Endothelial cell of umbilical vein (primary cell): ENCODE data around the gene EPS15. TPM values are rescaled to one million over a fixed set of nuclear protein-coding genes. Genes with fewer than 3 reads are reported as not detected.

Experiments
- BruUV-seq: library from RNA; stranded (reverse); fragments of 400-500 nt; replicated peaks from 2 replicates; lab custom pipeline; 2021; lab: Mats Ljungman, UMichigan
- CTCF ChIA-PET: fragments of 300-600, 350-600 bp; sonication (Branson Sonifier 250); formaldehyde crosslinking; loops from one replicate; lab custom pipeline; 2021; ENCODE audit warnings: antibody characterized with exemption, inconsistent platforms; lab: Charles Lee
- POLR2A ChIA-PET: fragments of 300-600, 350-600 bp; sonication (Branson Sonifier 250); formaldehyde crosslinking; loops from one replicate; lab custom pipeline; 2021; ENCODE audit warnings: antibody characterized with exemption, inconsistent platforms; lab: Charles Lee
- DNase-seq: peaks from one replicate; pipeline ENCODE4 v3.0.0-alpha.2; 2011; ENCODE audit warnings: low read depth, low spot score
- FAIRE-seq: peaks from 2 replicates; lab custom pipeline; 2011; peaks lifted over from hg19 to GRCh38; lab: Jason Lieb, UNC
- H2AFZ ChIP-seq: 2 replicates; pipeline ENCODE4 v1.6.0; 2012; ENCODE audit warnings: low read depth, low read length, control low read depth, inconsistent platforms
- H3K27ac ChIP-seq: 2 replicates; pipeline ENCODE4 v1.5.1; 2011; ENCODE audit warnings: low read depth, mild to moderate bottlenecking, control low read depth, low read length, moderate library complexity; ENCODE audit not compliant: insufficient read depth
- H3K27me3 ChIP-seq, 2 experiments: 2 replicates each; pipeline versions ENCODE4 v1.6.0 to v1.6.1; 2011; ENCODE audit warnings: low read length in 2 of 2, mixed read lengths in 1 of 2; ENCODE audit not compliant: control insufficient read depth in 2 of 2, insufficient read depth in 2 of 2
- H3K36me3 ChIP-seq, 2 experiments: 2 replicates in 1 of 2; 3 replicates in 1 of 2; pipeline ENCODE4 v1.5.1; 2011; ENCODE audit warnings: low read length in 2 of 2, mild to moderate bottlenecking in 1 of 2, moderate library complexity in 1 of 2; ENCODE audit not compliant: control insufficient read depth in 2 of 2, insufficient read depth in 2 of 2; ENCODE audit errors: extremely low read depth in 1 of 2
- H3K4me1 ChIP-seq: 3 replicates; pipeline ENCODE4 v1.5.1; 2011; ENCODE audit warnings: mild to moderate bottlenecking, low read length; ENCODE audit not compliant: control insufficient read depth, insufficient read depth; ENCODE audit errors: extremely low read depth
- H3K4me2 ChIP-seq: 2 replicates; pipeline ENCODE4 v1.6.1; 2011; ENCODE audit warnings: low read length, control low read depth, mixed read lengths; ENCODE audit not compliant: insufficient read depth
- H3K4me3 ChIP-seq, 3 experiments: fragments of 200-600 bp in 1 of 3; sonication (generic), shearing (Covaris generic) in 1 of 3; replicated peaks in 1 of 3; 2 replicates each; pipeline ENCODE4 v1.5.1; 2011 to 2016; ENCODE audit warnings: control low read depth in 3 of 3, low read length in 3 of 3, mild to moderate bottlenecking in 2 of 3, inconsistent platforms in 1 of 3, low read depth in 1 of 3, moderate library complexity in 1 of 3; ENCODE audit not compliant: insufficient read depth in 1 of 3
- H3K79me2 ChIP-seq: 2 replicates; pipeline ENCODE4 v1.6.0; 2012; ENCODE audit warnings: low read length, inconsistent platforms; ENCODE audit not compliant: control insufficient read depth, insufficient read depth
- H3K9ac ChIP-seq: replicated peaks from 2 replicates; pipeline ENCODE3; 2011; ENCODE audit warnings: low read length, control low read depth; ENCODE audit not compliant: insufficient read depth; ENCODE audit errors: extremely low read depth
- H3K9me1 ChIP-seq: replicated peaks from 3 replicates; pipeline ENCODE4 v1.6.0; 2011; ENCODE audit warnings: mild to moderate bottlenecking, low read length; ENCODE audit not compliant: control insufficient read depth, insufficient read depth; ENCODE audit errors: extremely low read depth
- H3K9me3 ChIP-seq: replicated peaks from 2 replicates; pipeline ENCODE4 v1.5.1; 2012; ENCODE audit warnings: low read length, inconsistent platforms; ENCODE audit not compliant: control insufficient read depth, insufficient read depth
- H4K20me1 ChIP-seq: replicated peaks from 2 replicates; pipeline ENCODE3; 2011; ENCODE audit warnings: mild to moderate bottlenecking, low read length; ENCODE audit not compliant: control insufficient read depth, insufficient read depth; ENCODE audit errors: extremely low read depth
- FOS ChIP-seq: IDR thresholded peaks from 2 replicates; pipeline ENCODE4 v1.6.1; 2011; ENCODE audit warnings: mild to moderate bottlenecking, low read length, moderate library complexity, borderline replicate concordance; ENCODE audit not compliant: insufficient read depth
- GATA2 ChIP-seq: IDR thresholded peaks from 2 replicates; pipeline ENCODE4 v1.7.0; 2011; ENCODE audit warnings: low read depth, mild to moderate bottlenecking, moderate library complexity, mixed read lengths, low read length; ENCODE audit not compliant: insufficient read length, insufficient read depth
- JUN ChIP-seq: IDR thresholded peaks from 2 replicates; pipeline ENCODE4 v1.6.1; 2011; ENCODE audit warnings: borderline replicate concordance, low read depth; ENCODE audit not compliant: insufficient read length, insufficient read depth
- MYC ChIP-seq: IDR thresholded peaks from one replicate; pipeline ENCODE4 v1.6.1; 2011; ENCODE audit warnings: mild to moderate bottlenecking, low read depth, low read length
- POLR2A ChIP-seq: IDR thresholded peaks from 2 replicates; pipeline ENCODE4 v1.6.1; 2012; ENCODE audit warnings: low read depth, mild to moderate bottlenecking, control low read depth, low read length
- POLR2AphosphoS5 ChIP-seq: IDR thresholded peaks from 2 replicates; pipeline ENCODE4 v1.6.1; 2012; ENCODE audit warnings: low read depth, mild to moderate bottlenecking, control low read depth, low read length, moderate library complexity; ENCODE audit not compliant: insufficient read depth
- dilution Hi-C: fragments of 300-500 bp; cut with MboI; formaldehyde crosslinking; loops from one replicate; pipeline ENCODE4 v1.15.0; 2019; ENCODE audit warnings: low sequenced_read_pairs; ENCODE audit not compliant: extremely low pct_ligation_motif_present
- intact Hi-C: fragments of 100-400 bp; cut with micrococcal nuclease; formaldehyde crosslinking; loops from one replicate; pipeline ENCODE4 v1.10.0; 2022
- polyA plus RNA-seq, 4 experiments: library from polyadenylated mRNA; depleted of rRNA in 3 of 4; stranded (reverse) in 3 of 4; unstranded in 1 of 4; fragments of >200 nt; gene quantifications; 2 replicates each; pipeline versions ENCODE4 v1.2.1 to v1.2.3, GENCODE V29; 2011 to 2012; ENCODE audit warnings: missing spikeins in 1 of 4
- total RNA-seq: library from RNA; stranded (reverse); gene quantifications from 2 replicates; pipeline ENCODE4 v1.2.3, GENCODE V29; 2021
- TF ChIP-seq, protein P1 (sequence below): IDR thresholded peaks from 2 replicates; pipeline ENCODE4 v1.6.1; 2011; ENCODE audit not compliant: insufficient read depth, insufficient read length
- TF ChIP-seq, protein P2 (sequence below), 2 donors: IDR thresholded peaks; 1 replicate in 1 of 2; 2 replicates in 1 of 2; pipeline ENCODE4 v1.5.1; 2011; ENCODE audit warnings: low read length in 2 of 2, mild to moderate bottlenecking in 2 of 2, moderate library complexity in 2 of 2, control low read depth in 1 of 2, inconsistent platforms in 1 of 2, low read depth in 1 of 2; ENCODE audit not compliant: insufficient read depth in 1 of 2; ENCODE audit errors: extremely low read depth in 1 of 2

EPS15 gene
- total and polyA plus RNA-seq, 2 donors (not counting 3 experiments of a cell fraction or from before 2014, with no cell fraction given), result 15.4 to 44.8 TPM

DNA sequence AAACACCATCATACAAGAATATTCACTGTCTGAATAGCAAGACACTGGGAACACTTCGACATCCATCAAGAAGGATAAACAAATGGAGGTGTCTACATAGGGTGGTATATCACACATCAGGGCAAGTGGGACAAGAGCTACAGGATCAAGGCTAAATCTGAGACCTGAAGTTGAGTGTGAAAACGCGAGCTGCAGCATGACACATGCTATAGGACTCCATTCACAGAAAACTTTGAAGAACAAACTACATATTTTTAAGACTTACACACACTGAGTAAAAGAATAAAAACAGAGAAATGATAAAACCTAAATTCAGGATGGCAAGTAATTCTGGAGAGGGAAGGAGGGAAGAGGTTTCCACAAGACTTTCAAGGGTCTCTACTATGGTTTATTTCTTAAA is 190.8 kb downstream of the EPS15 start:
- DNase-seq, result no peak
- no peak overlapping the region for H3K9ac ChIP-seq
- POLR2A ChIA-PET, result no interaction called here
- H3K9me1 ChIP-seq, result no peaks in the 10 kb centered on the region
- no peaks in the 10 kb centered on the region for H3K36me3 ChIP-seq
- dilution Hi-C loops, result no loop called here
- no peak overlapping the region for H2AFZ ChIP-seq
- no peak for FAIRE-seq
- peaks cover 0 to 2% of the 10 kb centered on the region in 2 experiments for H3K27me3 ChIP-seq
- H3K4me3 ChIP-seq, result no peak overlapping the region
- CTCF ChIA-PET, result no interaction called here
- TF ChIP-seq FOS (no peak), POLR2A (no peak), POLR2AphosphoS5 (no peak), MYC (no peak), GATA2 (no peak), JUN (no peak)
- TF ChIP-seq, protein P1, sequence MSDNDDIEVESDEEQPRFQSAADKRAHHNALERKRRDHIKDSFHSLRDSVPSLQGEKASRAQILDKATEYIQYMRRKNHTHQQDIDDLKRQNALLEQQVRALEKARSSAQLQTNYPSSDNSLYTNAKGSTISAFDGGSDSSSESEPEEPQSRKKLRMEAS, result no peak
- TF ChIP-seq, protein P2, sequence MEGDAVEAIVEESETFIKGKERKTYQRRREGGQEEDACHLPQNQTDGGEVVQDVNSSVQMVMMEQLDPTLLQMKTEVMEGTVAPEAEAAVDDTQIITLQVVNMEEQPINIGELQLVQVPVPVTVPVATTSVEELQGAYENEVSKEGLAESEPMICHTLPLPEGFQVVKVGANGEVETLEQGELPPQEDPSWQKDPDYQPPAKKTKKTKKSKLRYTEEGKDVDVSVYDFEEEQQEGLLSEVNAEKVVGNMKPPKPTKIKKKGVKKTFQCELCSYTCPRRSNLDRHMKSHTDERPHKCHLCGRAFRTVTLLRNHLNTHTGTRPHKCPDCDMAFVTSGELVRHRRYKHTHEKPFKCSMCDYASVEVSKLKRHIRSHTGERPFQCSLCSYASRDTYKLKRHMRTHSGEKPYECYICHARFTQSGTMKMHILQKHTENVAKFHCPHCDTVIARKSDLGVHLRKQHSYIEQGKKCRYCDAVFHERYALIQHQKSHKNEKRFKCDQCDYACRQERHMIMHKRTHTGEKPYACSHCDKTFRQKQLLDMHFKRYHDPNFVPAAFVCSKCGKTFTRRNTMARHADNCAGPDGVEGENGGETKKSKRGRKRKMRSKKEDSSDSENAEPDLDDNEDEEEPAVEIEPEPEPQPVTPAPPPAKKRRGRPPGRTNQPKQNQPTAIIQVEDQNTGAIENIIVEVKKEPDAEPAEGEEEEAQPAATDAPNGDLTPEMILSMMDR (IDR thresholded peaks at IDR 0.05; ENCODE audit: extremely low read depth in 1 of 2, insufficient read depth in 1 of 2, low read depth in 1 of 2, low read length in 2 of 2), result no peak
- BruUV-seq, result no TSS peak
- no peaks in the 10 kb centered on the region for H4K20me1 ChIP-seq
- no peak overlapping the region for H3K27ac ChIP-seq
- H3K9me3 ChIP-seq, result no peaks in the 10 kb centered on the region
- no peaks in the 10 kb centered on the region for H3K79me2 ChIP-seq
- intact Hi-C loops, result no loop called here
- H3K4me2 ChIP-seq, result no peak overlapping the region
- H3K4me1 ChIP-seq, result peaks cover 5% of the 10 kb centered on the region
